Measurements from ENCODE around the gene PLEKHM3.

The PLEKHM3 gene, protein sequence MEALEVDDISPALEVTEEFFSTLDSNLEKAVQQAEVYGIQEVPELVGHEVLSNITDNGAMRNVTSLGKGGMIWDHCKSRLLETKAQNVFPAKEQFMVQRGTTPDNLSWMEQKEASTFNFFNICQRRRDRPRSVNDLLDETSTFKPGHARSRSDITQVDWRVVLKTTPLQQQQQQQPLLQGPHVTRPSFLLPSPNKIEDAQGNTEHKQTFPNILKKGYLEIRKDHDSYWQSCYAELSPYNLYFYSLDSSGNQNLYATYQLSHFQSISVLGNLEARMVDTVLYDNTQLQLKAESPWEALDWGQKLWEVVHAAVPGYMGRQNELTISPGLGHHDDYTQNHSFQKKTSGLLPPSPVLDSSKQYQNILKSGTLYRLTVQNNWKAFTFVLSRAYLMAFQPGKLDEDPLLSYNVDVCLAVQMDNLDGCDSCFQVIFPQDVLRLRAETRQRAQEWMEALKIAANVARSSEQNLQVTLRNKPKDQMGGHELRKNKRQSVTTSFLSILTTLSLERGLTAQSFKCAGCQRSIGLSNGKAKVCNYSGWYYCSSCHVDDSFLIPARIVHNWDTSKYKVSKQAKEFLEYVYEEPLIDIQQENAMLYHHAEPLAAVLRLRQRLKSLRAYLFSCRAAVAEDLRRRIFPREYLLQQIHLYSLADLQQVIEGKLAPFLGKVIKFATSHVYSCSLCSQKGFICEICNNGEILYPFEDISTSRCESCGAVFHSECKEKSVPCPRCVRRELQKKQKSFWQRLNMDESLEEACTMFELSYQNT

DNA sequence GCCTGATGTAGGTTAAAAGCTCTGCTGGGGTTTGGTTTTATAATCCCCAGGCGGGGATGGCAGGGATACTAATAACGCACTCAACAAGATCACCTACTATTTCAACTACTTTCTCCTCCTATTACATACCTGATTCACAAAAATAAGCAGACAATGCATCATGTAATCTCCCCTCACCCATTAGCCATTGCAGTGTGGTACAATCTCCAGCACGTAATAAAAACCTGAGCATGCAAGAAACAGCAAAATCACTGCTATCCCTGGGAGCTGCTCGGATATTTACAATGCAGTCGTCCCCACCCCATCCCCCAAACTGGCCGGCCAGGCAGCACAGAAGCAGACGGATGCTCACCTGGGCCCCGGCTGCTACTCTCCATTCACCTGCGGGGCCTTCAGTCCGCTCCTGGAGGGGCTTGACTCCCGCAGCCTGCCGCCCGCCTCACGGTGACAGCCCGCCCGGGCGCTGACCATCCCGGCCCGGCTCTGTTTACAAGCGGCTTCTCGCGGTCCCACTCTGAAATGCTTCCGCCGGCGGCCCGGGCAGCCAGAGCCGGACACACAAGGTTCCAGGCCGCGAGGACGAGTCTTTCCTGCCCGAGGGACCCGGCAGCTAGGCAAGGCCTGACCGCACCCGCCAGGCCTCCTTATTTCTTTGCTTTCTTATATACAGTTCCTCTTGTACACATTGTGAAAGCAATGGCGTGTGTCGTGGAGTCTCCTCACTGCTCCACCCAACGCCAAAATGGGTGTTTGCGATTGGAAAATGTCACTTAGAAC lies at the start of gene PLEKHM3:
Gene PLEKHM3, minus strand, starts transcription at position 491 of the 777 bp plus-strand sequence. CDS start 23,888 bp downstream, outside the sequence.
- DNase-seq (ENCODE audit: low read depth), result peak; percentile 79

DNA sequence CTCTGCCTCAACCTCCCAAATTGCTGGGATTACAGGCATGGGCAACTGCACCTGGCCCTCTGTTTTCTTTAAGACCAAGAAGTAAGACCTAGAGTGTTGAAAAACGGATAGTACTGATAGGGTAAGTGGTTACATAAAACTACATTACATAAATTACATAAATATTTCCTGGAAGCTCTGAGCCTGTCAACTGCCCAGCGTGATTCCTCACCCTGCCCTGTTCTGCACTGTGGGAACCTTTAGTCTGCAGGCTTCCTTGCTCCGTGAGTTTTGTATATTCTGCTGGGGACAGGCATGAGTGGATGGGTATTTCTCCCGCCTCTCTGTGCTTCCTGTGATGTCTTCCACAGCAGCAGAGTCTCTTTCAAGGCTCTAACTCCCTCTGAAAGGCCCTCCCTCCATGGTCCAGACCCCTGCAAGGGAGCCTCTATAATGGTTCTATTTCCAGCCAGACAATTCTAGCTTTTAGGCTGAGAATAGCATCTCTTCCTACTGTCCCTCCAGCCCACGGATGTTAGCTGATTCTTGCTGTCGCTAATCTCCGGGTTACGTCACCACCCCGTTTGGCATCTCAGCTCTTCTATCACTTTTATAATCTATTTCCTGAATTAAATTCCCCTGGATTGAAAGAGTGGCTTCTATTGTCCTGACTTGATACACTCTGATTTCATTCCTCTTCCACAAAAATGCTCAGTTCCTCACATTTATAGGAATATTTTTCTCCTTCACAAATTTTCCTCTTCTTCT lies 49.5 kb upstream of the PLEKHM3 start:
- DNase-seq (ENCODE audit: low read depth), result no peak

- DNase-seq (ENCODE audit: low read depth), result peak; percentile 33
Observed at GRCh38 chr2:208072250-208072892, 47.0 kb upstream of the PLEKHM3 start.

DNA sequence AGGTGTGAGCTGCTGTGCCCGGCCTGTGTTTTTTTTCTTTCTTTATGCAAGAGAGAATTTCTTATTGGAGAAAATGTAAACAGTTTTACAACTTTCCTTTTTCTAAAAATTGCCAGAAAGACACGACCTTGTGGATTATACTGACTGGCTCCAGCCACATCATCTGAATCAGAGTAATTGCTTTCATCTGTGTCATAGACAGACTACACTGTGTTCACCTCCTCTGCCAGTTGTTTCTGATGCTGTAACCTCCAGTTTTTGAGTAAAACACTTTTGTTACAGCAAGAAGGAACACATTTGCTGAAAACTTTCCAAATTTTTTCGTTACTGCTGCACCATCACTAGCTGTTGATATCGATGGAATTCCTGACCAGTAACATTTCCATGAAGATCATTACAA lies 43.9 kb upstream of the PLEKHM3 start:
- DNase-seq (ENCODE audit: low read depth), result no peak

- DNase-seq (ENCODE audit: low read depth), result no peak
Observed at GRCh38 chr2:208066016-208066415, 40.7 kb upstream of the PLEKHM3 start.

DNA sequence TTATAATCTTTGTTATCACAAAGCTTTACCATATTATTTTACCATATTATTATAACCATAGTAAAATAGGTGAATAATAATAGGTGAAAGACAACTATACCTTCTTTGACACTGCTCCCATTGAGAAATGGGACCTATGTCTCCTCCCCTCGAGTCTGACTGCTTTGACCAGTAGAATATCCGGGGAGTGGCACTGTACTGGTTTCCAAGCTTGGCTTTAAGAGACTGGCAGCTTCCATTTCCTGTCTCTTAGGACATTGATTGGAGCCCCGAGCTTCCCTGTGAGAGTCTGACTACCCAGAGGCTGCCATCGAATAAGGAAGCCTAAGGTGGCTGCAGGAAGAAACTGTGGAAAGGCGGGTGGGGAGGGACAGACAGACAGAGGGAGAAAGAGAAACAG lies 40.1 kb upstream of the PLEKHM3 start:
- DNase-seq (ENCODE audit: low read depth), result no peak

DNA sequence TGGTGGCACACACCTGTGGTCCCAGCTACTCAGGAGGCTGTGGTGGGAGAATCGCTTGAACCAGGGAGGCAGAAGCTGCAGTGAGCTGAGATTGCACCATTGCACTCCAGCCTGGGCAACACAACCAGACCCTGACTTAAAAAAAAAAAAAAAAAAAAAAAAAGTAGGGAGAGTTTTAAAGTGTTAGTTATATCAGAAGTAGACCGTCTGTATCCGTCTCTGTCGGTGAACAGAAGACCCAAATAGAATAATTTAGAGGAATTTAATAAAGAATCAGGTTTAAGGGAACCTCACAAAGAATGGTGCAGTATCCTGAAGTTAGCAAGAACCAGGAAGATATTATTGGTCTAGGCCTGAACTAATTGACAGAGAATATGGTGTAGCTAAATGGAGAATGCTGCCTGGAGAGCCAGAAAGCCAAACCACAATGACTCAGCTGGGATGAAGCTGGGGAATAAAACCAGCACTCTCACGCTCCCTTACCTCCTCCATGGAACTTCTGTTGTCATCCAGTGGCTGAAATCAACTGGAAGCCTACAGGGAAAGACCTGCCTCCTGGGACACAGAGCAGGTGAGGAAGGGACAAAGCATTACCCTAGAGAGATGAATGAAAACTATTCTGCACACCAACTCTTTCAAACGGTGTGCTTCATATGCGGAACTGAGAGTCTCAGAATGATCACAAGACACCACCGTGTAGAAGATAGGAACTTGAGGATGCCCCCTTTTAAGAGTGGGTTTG lies 39.1 kb upstream of the PLEKHM3 start:
- DNase-seq (ENCODE audit: low read depth), result no peak

- DNase-seq (ENCODE audit: low read depth), result no peak
Observed at GRCh38 chr2:208062961-208063360, 37.6 kb upstream of the PLEKHM3 start.

DNA sequence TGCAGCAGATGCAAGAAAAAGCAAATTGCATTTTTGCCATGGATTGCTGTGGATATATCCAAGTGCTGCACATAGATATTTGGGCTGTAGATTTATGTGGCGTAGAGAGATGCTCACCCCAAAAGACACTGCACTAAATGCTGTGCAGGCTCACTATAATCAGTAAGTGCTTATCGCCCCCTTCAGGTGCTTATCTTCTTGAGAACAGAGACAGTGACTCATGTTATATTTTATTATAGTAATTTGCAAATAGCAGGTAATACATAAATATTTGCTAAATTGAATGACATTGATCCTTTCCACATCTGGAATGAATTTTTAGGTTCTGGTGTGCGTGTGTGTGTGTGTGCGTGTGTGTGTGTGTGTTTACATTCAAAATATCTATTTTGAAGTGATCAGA lies 36.8 kb upstream of the PLEKHM3 start:
- no peak for DNase-seq (ENCODE audit: low read depth)

- DNase-seq (ENCODE audit: low read depth), result no peak
Observed at GRCh38 chr2:208057108-208057507, 31.8 kb upstream of the PLEKHM3 start.

DNA sequence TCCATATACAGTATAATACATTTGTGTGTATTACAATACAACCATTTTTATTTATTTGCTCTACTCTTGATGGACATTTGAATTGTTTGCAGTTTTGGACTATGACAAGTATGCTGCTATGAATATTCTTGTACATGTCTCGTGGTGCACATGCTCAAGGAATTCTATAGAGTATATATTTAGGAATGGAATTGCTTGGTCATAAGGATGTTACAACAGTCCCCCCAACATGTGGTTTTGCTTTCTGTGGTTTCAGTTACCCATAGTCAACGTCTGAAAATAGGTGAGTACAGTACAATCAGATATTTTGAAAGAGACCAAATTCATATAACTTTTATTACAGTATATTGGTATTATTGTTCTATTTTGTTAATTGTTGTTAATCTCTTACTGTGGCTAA lies 24.1 kb upstream of the PLEKHM3 start:
- no peak for DNase-seq (ENCODE audit: low read depth)

DNA sequence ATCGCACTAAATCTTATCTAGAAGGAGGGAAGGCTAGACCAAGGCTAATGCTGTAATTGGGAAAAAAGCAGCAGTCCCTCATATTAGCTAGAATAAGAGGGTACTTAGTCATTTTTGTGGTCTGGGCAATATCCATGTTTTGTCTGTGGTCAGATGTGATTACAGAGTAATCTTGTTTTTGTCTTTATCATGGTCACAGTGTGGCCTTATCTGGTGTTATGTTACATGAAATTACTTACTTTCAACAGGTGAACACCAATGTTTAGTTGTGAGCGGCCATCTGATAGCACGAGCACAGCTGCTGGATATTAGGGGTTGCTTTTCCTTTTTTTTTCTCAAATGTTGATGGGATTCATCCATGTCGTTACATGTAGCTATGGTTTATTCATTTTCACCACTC lies 23.7 kb upstream of the PLEKHM3 start:
- no peak for DNase-seq (ENCODE audit: low read depth)

GRCh38 chr2:208047840-208048239 lies 22.5 kb upstream of the PLEKHM3 start:
- DNase-seq (ENCODE audit: low read depth), result no peak

- no peak for DNase-seq (ENCODE audit: low read depth)
Observed at GRCh38 chr2:208046686-208047085, 21.4 kb upstream of the PLEKHM3 start.

- no peak for DNase-seq (ENCODE audit: low read depth)
Observed at GRCh38 chr2:208042450-208042849, 17.1 kb upstream of the PLEKHM3 start.

GRCh38 chr2:208042041-208042440 lies 16.7 kb upstream of the PLEKHM3 start:
- DNase-seq (ENCODE audit: low read depth), result no peak

DNA sequence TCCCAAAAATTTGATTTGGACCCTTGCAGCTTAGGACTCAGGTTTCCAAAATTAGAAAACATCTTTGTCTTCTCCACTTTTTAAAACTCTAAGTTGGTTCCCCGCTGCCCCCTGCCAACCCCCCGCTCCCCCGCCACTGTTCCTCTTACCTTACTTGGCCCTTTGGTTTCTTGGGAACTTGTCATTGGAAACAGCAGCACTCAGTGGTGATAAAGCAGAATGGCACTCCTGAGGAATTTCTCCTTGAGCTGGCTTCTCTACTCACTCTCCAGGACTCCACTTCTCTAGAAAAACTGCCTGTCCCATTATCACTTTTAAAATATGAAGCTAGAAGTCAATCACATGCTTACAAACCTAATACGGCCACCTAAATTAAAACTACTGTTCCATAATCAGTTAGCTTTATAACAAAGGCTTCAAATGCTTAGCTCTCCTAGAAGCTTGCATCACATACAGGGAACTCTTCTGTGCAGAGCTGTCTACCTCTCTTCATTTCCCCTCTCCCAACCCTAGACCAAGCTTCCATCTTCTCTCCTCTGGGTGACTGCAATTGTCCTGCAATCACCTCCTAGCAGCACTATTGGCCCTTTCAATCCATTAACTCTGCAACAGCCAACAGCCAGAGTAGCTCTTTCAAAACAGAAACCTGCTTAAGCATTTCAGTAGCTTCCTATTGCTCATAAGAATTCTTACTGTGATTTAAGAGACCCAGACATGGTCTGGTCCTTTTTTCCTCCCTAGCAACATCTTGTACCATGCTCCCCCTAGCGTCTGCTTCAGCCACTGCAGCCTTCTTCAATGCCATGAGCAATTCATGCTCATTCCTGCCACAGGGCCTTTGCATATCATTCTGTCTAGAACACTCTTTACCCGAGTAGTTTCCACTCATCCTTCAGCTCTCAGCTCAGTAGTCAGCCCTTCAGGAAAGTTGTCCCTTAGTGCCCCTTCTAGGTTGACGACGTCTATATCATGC lies 15.2 kb upstream of the PLEKHM3 start:
- peak; percentile 67 for DNase-seq (ENCODE audit: low read depth)

GRCh38 chr2:208039376-208040110 lies 14.2 kb upstream of the PLEKHM3 start:
- no peak for DNase-seq (ENCODE audit: low read depth)
